H9 (cell line): ENCODE measurements around the gene ASAP3. TPM values are rescaled to one million over a fixed set of nuclear protein-coding genes. Genes with fewer than 3 reads are reported as not detected.

ENCODE experiments used
- DNase-seq: peaks from one replicate; pipeline ENCODE4 v3.0.0-alpha.2; 2017
- H2AFZ ChIP-seq: one replicate; pipeline ENCODE4 v1.6.1; 2013; ENCODE audit warnings: mild to moderate bottlenecking, low read length, control low read depth, moderate library complexity
- H2AK5ac ChIP-seq: 2 replicates; pipeline ENCODE4 v1.6.1; 2013; ENCODE audit warnings: low read length, control low read depth, mixed read lengths; ENCODE audit not compliant: insufficient read length
- H2BK120ac ChIP-seq: one replicate; pipeline ENCODE4 v1.6.1; 2013; ENCODE audit warnings: low read depth, mild to moderate bottlenecking, low read length, control low read depth, inconsistent platforms; ENCODE audit not compliant: poor library complexity, severe bottlenecking
- H2BK12ac ChIP-seq: 2 replicates; pipeline ENCODE4 v1.6.1; 2013; ENCODE audit warnings: low read length, control low read depth, mixed read lengths, low read depth; ENCODE audit not compliant: insufficient read length
- H2BK15ac ChIP-seq: 2 replicates; pipeline ENCODE4 v1.6.1; 2013; ENCODE audit warnings: low read depth, low read length, control low read depth
- H2BK20ac ChIP-seq: one replicate; pipeline ENCODE4 v1.6.1; 2013; ENCODE audit warnings: low read depth, mild to moderate bottlenecking, low read length, control low read depth, inconsistent platforms; ENCODE audit not compliant: poor library complexity, severe bottlenecking
- H2BK5ac ChIP-seq: 2 replicates; pipeline ENCODE4 v1.6.1; 2013; ENCODE audit warnings: low read length, control low read depth, mixed read lengths; ENCODE audit not compliant: insufficient read length
- H3K14ac ChIP-seq: 2 replicates; pipeline ENCODE4 v1.6.1; 2013; ENCODE audit warnings: low read length, control low read depth; ENCODE audit not compliant: insufficient read depth
- H3K18ac ChIP-seq: 2 replicates; pipeline ENCODE4 v1.6.1; 2013; ENCODE audit warnings: low read depth, mild to moderate bottlenecking, mixed read lengths, low read length, control low read depth; ENCODE audit not compliant: insufficient read length
- H3K23ac ChIP-seq: 2 replicates; pipeline ENCODE4 v1.6.1; 2013; ENCODE audit warnings: low read length, control low read depth, mixed read lengths, low read depth; ENCODE audit not compliant: insufficient read length
- H3K23me2 ChIP-seq: 2 replicates; pipeline ENCODE4 v1.6.1; 2013; ENCODE audit warnings: low read depth, mild to moderate bottlenecking, mixed read lengths, low read length, control low read depth; ENCODE audit not compliant: insufficient read length, poor library complexity, severe bottlenecking
- H3K27ac ChIP-seq: 2 replicates; pipeline ENCODE4 v1.5.1; 2013; ENCODE audit warnings: low read length, control low read depth, mixed read lengths, low read depth; ENCODE audit not compliant: insufficient read length
- H3K27me3 ChIP-seq: 2 replicates; pipeline ENCODE4 v1.6.1; 2013; ENCODE audit warnings: low read length, control low read depth, inconsistent platforms; ENCODE audit not compliant: insufficient read depth
- H3K4ac ChIP-seq: 2 replicates; pipeline ENCODE4 v1.6.1; 2013; ENCODE audit warnings: low read depth, mild to moderate bottlenecking, control low read depth, inconsistent platforms, low read length, moderate library complexity
- H3K4me1 ChIP-seq: 2 replicates; pipeline ENCODE4 v1.6.1; 2013; ENCODE audit warnings: low read length, control low read depth, inconsistent platforms; ENCODE audit not compliant: insufficient read depth
- H3K4me2 ChIP-seq: 2 replicates; pipeline ENCODE4 v1.6.1; 2013; ENCODE audit warnings: low read length, control low read depth, mixed read lengths; ENCODE audit not compliant: insufficient read length, insufficient read depth
- H3K56ac ChIP-seq: 2 replicates; pipeline ENCODE4 v1.6.1; 2013; ENCODE audit warnings: low read depth, mild to moderate bottlenecking, mixed read lengths, low read length, control low read depth; ENCODE audit not compliant: insufficient read length
- H3K79me1 ChIP-seq: 2 replicates; pipeline ENCODE4 v1.6.1; 2013; ENCODE audit warnings: low read depth, mild to moderate bottlenecking, moderate library complexity, low read length, control low read depth, inconsistent platforms; ENCODE audit not compliant: insufficient read depth, poor library complexity, severe bottlenecking
- H3K79me2 ChIP-seq: 2 replicates; pipeline ENCODE4 v1.6.1; 2013; ENCODE audit warnings: low read length, control low read depth, inconsistent platforms; ENCODE audit not compliant: insufficient read depth
- H3K9ac ChIP-seq: 2 replicates; pipeline ENCODE4 v1.6.1; 2013; ENCODE audit warnings: low read length, control low read depth, mixed read lengths; ENCODE audit not compliant: insufficient read length; ENCODE audit errors: extremely low read depth
- H3K9me3 ChIP-seq: one replicate; pipeline ENCODE4 v1.6.1; 2013; ENCODE audit warnings: low read depth, low read length, inconsistent platforms; ENCODE audit not compliant: control insufficient read depth
- H3T11ph ChIP-seq: one replicate; pipeline ENCODE4 v1.6.1; 2013; ENCODE audit warnings: mild to moderate bottlenecking, low read length, control low read depth, inconsistent platforms
- H4K20me1 ChIP-seq: one replicate; pipeline ENCODE4 v1.6.1; 2013; ENCODE audit not compliant: control insufficient read depth, insufficient read length, insufficient read depth
- H4K5ac ChIP-seq: 2 replicates; pipeline ENCODE4 v1.6.1; 2013; ENCODE audit warnings: low read depth, mild to moderate bottlenecking, mixed read lengths, low read length, control low read depth; ENCODE audit not compliant: insufficient read length
- H4K8ac ChIP-seq: replicated peaks from 2 replicates; pipeline ENCODE4 v1.6.1; 2013; ENCODE audit warnings: low read length, control low read depth, mixed read lengths, low read depth; ENCODE audit not compliant: insufficient read length
- H4K91ac ChIP-seq: 2 replicates; pipeline ENCODE4 v1.6.1; 2013; ENCODE audit warnings: low read depth, mild to moderate bottlenecking, moderate library complexity, mixed read lengths, low read length, control low read depth; ENCODE audit not compliant: insufficient read length
- H3K27ac Mint-ChIP-seq, 3 experiments: 2 replicates in 2 of 3; 3 replicates in 1 of 3; pipeline ENCODE4 v1.8.0; 2020 to 2021; ENCODE audit warnings: mixed read lengths in 3 of 3, mild to moderate bottlenecking in 1 of 3, moderate library complexity in 1 of 3
- H3K27me3 Mint-ChIP-seq: 2 replicates; pipeline ENCODE4 v1.8.0; 2021; ENCODE audit warnings: low read depth, mild to moderate bottlenecking, moderate library complexity, mixed read lengths
- H3K36me3 Mint-ChIP-seq, 3 experiments: 2 replicates in 2 of 3; 3 replicates in 1 of 3; pipeline ENCODE4 v1.8.0; 2020 to 2021; ENCODE audit warnings: low read depth in 3 of 3, mixed read lengths in 3 of 3; ENCODE audit not compliant: insufficient read depth in 1 of 3
- H3K4me1 Mint-ChIP-seq, 2 experiments: 2 replicates each; pipeline ENCODE4 v1.8.0; 2020; ENCODE audit warnings: mixed read lengths in 2 of 2
- H3K4me3 Mint-ChIP-seq, 2 experiments: 2 replicates in 1 of 2; 3 replicates in 1 of 2; pipeline ENCODE4 v1.8.0; 2020 to 2021; ENCODE audit warnings: mild to moderate bottlenecking in 2 of 2, mixed read lengths in 2 of 2, moderate library complexity in 1 of 2
- H3K9me3 Mint-ChIP-seq, 2 experiments: 2 replicates in 1 of 2; 3 replicates in 1 of 2; pipeline ENCODE4 v1.8.0; 2020; ENCODE audit warnings: mild to moderate bottlenecking in 2 of 2, mixed read lengths in 2 of 2, moderate library complexity in 1 of 2
- WGBS: extraction: QIAGEN DNeasy Blood & Tissue Kit; methylation state at CpG from one replicate; pipeline ENCODE4 v1.1.7; 2013; ENCODE audit warnings: missing lambda C conversion rate, low lambda C conversion rate, mixed read lengths; ENCODE audit not compliant: insufficient read length; ENCODE audit errors: extremely low coverage; 5-methylcytosine and 5-hydroxymethylcytosine counted together
- total RNA-seq: library from RNA; stranded (reverse); gene quantifications from 2 replicates; pipeline ENCODE4 v1.2.1, GENCODE V29; 2021
- TF ChIP-seq, protein P1 (sequence below): fragments of 200-600 bp; sonication (generic); conservative IDR thresholded peaks from 3 replicates; pipeline ENCODE4 v1.8.0; 2021; ENCODE audit warnings: antibody characterized with exemption, mild to moderate bottlenecking

ASAP3 gene
- total RNA-seq, 1 experiment from 2014 or later: 26.7 TPM

DNA sequence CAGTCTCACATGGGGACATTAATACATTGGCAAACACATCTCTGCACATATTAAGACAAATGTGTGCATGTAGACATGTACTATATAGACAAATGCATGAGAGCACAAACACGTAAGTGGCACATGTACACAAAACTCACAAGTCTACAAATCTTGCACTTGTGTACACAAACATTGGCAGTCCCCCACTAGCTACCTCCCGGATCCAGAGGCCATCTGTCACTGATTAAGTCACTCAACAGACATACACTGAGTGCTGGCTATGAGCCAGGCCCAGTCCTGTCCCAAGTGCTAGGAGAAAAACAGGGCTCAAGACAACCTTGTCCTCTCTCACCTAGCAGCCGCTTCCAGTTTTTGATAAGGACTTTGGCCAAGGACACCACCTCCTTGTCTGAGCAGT is 66.4 kb downstream of the ASAP3 start:
- Histone ChIP-seq H2BK20ac (no peak overlapping the region), H3K79me1 (no peaks in the 10 kb centered on the region), H2BK15ac (no peak overlapping the region), H3K4ac (no peak overlapping the region), H3K79me2 (no peaks in the 10 kb centered on the region), H2AK5ac (no peak overlapping the region), H3K9ac (no peak overlapping the region), H4K8ac (no peak overlapping the region), H3K4me2 (no peak overlapping the region), H3K4me1 (no peaks in the 10 kb centered on the region), H2BK12ac (no peak overlapping the region), H3K23me2 (no peaks in the 10 kb centered on the region), H2BK120ac (no peak overlapping the region), H3K23ac (no peak overlapping the region), H3K18ac (no peak overlapping the region), H3T11ph (no peak overlapping the region), H3K56ac (no peak overlapping the region), H2AFZ (no peak overlapping the region), H4K20me1 (no peaks in the 10 kb centered on the region), H4K5ac (no peak overlapping the region), H3K9me3 (no peaks in the 10 kb centered on the region), H2BK5ac (no peak overlapping the region), H4K91ac (no peak overlapping the region), H3K27ac (no peak overlapping the region), H3K14ac (no peak overlapping the region; the same call in 1 of the 2 replicates), H3K27me3 (peaks cover 54% of the 10 kb centered on the region)
- Mint-ChIP-seq H3K4me3 (no peak overlapping the region), H3K36me3 (no peaks in the 10 kb centered on the region; a peak in 1 of 7 replicates), H3K27me3 (peaks cover 83% of the 10 kb centered on the region), H3K9me3 (peaks cover 1 to 3% of the 10 kb centered on the region in 2 experiments; a peak in 1 of 5 replicates), H3K4me1 (peaks cover 0 to 3% of the 10 kb centered on the region in 2 experiments; a peak in 1 of 4 replicates), H3K27ac (no peak overlapping the region)
- TF ChIP-seq, protein P1, sequence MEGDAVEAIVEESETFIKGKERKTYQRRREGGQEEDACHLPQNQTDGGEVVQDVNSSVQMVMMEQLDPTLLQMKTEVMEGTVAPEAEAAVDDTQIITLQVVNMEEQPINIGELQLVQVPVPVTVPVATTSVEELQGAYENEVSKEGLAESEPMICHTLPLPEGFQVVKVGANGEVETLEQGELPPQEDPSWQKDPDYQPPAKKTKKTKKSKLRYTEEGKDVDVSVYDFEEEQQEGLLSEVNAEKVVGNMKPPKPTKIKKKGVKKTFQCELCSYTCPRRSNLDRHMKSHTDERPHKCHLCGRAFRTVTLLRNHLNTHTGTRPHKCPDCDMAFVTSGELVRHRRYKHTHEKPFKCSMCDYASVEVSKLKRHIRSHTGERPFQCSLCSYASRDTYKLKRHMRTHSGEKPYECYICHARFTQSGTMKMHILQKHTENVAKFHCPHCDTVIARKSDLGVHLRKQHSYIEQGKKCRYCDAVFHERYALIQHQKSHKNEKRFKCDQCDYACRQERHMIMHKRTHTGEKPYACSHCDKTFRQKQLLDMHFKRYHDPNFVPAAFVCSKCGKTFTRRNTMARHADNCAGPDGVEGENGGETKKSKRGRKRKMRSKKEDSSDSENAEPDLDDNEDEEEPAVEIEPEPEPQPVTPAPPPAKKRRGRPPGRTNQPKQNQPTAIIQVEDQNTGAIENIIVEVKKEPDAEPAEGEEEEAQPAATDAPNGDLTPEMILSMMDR: no peak
- WGBS: no CpG with 5 or more reads among the region's 3 CpGs
- DNase-seq: no peak
